GM19468 (cell line): Measurements from ENCODE around the gene SH3PXD2A.
A peak's percentile ranks its signal among the peaks of the same experiment; 100 is the strongest.

Source experiments
- ATAC-seq: cut with Tn5 transposase; IDR thresholded peaks from one replicate; pipeline ENCODE4 v1.9.1; 2021; ENCODE audit warnings: mild to moderate bottlenecking, moderate library complexity, moderate number of reproducible peaks; ENCODE audit not compliant: unreplicated experiment; ENCODE audit errors: extremely low read depth

Gene SH3PXD2A

DNA sequence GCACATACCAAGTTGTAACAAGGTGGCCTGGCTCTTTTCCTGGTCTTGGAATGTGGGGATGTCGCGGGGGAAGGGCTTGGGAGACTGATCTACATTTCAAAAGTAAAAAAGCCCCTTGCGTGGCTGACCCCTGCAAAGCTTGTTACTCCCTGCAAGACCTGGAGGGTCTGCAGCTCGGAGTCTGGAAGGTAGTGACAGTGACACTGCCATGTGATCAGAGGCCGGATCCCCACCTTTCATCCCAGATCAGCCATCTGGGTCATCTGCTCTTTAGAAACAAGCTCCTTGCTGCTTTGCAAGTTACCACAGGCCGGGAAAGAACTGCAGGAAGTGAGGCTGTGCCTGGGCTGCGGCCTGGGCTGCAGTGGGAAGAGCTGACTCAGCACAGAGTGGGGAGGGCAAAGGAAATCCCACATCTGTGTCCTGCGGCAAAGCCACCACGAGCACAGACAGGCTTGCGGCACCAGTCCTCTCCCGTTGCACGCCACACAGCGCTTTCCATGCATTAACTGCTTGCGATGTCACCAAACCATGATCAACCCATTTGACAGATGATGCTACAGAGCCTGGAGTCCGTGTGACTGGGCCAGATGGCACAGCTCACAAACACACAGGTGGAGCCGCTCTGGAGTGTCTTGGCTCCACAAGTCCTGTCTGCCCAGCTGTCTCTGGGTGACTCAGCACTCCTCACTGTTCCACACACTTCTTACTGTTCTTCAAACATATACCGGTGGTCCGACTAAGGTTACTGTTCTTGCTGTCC lies 97.7 kb downstream of the SH3PXD2A start:
- peak; percentile 15 for ATAC-seq

DNA sequence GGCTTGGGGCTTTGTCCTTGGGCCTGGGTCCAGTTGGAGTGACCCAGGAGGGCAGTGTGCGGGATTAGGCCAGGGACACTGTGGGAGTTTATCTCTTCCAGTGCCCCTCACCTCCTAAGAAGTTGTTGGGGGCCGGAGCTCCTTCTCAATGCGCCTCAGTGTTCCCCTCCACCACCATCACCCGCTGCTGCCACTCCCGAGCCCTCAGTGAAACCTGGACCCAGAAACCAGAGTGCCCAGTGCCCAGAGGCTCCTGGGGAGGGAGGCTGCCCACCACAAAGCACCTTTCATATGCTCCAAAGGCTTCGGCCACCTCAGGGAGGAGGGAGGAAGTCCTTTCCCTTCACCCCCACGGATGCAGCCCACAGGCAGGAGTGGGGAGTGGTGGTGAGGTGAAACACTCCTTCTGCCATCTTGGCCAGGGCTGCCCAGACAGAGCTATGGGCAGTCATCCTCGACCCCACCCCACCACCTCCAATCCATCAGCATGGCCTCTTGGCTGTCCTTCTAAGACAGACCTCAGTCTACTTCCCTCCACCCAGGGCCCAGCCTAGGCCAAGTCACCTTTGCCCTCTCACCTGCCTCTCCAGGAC lies 99.0 kb downstream of the SH3PXD2A start:
- no peak for ATAC-seq

GRCh38 chr10:103752680-103753248 lies 102.6 kb downstream of the SH3PXD2A start:
- ATAC-seq: no peak

- ATAC-seq: no peak
These were observed 103.6 kb downstream of the SH3PXD2A start for GRCh38 chr10:103751667-103752290.

DNA sequence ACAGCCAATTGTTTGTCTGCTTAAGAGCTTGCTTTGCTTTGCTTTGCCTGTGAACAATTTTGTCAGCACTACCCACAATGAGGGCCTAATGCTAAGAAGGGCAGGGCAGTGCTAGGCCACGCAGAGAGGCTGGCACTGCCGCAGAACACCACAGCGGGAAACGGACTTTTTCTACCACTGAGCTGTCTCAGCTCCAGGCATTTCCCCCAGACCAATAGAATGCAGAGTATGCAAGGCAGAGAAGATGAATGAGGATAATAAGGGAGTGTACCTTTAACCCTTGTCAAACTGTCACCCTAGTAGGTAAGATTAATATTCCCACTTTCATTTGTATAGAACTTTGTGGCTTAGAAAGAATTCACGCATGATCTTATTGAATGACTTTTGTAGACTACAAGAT lies 104.5 kb downstream of the SH3PXD2A start:
- no peak for ATAC-seq

DNA sequence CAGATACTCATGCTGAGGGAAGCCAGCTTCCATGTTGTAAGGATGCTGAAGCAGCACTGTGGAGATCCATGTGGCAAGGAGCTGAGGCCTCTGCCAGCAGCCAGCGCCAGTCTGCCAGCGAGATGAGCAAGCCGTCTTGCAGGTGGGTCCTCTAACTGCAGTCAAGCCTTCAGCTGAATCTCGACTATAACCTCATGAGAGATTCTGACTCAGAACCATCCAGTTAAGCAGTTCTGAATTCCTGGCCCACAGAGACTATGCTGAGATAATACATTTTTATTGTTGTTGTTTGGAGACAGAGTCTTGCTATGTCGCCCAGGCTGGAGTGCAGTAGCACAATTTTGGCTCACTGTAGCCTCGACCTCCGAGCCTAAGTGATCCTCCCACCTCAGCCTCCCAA lies 105.6 kb downstream of the SH3PXD2A start:
- no peak for ATAC-seq

DNA sequence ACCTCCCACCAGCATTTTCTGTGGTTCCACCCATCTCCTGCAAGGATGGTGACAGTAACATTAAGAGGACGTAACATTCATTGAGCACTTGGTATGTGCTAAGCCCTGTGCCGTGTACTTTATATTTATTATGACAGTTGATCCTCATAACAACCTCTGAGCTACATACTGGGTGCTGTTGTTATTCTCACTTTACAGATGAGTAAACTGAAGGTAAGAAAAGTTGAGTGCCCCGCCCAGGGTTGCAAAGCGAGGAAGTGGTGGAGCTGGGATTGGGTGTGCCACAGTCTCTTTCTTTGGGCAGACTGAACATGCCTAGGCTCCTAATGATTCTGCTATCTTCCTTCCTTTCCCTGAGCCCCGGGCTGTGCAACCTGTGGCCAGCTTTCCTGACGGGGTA lies 107.4 kb downstream of the SH3PXD2A start:
- no peak for ATAC-seq

DNA sequence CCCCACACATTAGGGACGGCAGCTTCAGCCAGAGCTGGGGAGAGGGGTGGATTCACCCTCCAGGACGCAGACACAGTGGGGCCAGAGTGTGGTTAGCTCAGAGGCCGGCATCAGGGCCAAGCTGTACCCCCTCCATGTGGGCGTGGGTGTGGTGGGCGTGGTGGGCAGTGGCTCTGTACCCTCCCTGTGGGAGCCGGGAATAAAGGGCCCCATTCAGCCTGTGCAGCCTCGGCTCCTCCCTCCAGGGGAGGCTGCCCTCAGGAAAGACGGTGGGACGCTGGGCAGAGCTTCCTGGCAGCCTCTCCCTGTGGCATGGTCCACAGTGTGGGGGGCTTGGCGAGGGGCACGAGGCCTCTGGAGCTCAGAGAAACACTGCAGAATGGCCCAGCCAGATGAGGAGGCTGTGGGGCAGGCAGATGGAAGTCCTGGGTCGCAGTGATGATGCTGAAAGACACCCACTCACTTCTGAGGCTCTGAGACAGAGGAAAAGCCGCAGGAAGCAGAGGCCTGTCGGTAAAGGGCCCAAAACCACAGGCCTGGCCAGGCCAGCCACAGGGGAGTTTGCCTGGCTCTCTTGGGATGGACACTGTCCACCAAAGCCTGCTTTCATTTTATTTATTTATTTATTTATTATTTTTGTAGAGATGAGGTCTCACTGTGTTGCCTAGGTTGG lies 108.0 kb downstream of the SH3PXD2A start:
- ATAC-seq: no peak

DNA sequence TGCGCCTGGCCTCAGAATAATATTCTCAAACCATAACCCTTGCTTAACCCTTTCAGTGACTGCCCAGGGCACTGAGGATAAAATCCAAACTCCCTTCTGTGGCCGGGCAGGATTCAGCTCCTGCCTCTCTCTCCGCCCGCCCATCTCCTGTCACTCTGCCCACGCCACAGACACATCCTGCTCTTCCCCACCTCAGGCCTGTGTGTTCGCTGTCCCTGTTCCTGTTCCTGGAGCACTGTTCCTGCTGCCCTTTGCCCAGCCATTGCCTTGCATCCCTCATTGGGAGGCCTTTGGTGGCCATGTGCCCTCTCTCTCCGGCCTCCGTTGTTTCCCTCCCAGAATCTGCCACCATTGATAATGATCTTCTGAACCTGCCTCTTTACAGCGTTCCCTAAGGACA lies 108.8 kb downstream of the SH3PXD2A start:
- ATAC-seq: no peak

DNA sequence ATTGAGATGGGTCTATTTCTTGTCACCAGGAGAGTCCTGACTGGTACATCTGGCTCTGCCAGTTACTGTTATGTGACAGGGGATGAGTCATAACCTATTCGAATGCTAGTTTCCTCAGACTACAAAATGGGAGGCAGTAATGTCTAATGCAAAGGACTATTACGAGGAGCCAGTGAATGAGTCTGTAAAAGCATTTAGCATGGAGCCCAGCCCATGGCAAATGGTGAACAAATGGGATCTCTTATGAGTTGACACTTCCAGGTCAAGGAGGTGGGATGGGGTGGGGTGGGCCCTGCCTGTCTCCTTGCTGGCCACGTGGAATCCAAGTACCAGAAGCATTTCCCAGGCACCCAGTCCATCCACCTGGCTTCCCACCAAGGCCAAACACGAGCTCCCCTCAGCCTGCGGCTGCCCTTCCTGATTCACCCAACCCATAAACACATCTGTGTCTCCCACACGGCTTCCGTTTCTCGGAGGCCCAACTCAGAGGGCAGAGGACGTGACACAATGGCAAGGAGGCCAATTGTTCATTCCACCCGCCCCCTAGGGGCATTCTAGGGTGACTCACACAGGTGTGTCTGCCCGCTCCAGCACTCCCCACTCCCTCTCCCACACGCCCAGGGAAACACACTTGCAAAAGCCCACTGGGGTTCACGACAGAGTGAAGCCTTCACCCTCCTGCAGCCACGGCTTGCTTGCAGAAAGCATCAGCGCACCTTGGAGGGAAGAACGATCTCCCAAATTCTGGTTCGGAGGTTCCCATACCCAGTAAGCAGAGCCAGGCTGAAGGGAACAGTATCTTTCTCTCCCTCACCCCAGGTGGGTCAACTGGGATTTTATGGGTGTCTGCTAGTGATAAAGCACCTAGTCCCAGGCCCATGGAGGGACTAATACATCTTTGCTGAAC lies 109.8 kb downstream of the SH3PXD2A start:
- no peak for ATAC-seq

DNA sequence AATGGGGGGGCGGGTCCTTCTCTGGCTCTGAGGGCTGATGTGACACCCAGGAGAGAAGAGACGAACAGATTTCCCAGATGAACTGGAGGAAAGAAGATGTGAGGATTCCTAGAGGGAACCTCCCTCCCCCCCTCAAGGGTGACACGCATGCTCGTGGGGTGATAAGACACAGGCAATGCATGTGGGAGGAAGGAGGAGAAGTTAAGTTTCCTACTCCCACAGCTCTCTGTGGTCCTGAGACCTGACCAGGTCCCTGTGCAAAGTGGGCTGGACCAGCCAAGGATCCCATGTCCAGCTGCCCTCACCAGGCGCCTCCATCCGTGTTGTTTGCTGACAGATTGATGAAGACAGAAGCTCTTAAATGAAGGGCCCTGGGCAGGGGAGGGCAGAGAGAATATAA lies 112.6 kb downstream of the SH3PXD2A start:
- no peak for ATAC-seq

GRCh38 chr10:103740611-103741010 lies 114.8 kb downstream of the SH3PXD2A start:
- ATAC-seq: no peak

- no peak for ATAC-seq
These were observed 116.2 kb downstream of the SH3PXD2A start for GRCh38 chr10:103739039-103739764.

- ATAC-seq: no peak
These were observed 117.5 kb downstream of the SH3PXD2A start for GRCh38 chr10:103737735-103738367.

- ATAC-seq: no peak
These were observed 118.6 kb downstream of the SH3PXD2A start for GRCh38 chr10:103736763-103737162.

DNA sequence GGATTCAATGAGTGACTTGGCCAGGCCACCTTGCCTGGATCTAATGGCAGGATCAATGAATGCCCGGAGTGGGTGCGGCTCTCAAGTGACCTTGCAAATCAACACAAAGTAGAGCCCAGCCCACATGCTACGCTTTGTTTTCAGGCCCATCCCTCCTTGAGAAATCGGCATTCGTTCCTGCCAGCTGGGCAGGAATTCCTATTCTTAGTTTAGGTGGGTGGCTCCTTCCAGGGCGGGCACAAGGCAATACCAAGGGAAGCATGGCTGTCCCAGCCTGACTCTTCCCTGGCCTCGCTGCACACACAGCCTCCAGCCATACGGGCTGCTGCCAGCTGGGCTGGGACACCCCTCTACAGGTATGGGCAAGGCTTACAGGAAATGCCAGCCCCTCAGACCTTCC lies 119.3 kb downstream of the SH3PXD2A start:
- ATAC-seq: no peak

DNA sequence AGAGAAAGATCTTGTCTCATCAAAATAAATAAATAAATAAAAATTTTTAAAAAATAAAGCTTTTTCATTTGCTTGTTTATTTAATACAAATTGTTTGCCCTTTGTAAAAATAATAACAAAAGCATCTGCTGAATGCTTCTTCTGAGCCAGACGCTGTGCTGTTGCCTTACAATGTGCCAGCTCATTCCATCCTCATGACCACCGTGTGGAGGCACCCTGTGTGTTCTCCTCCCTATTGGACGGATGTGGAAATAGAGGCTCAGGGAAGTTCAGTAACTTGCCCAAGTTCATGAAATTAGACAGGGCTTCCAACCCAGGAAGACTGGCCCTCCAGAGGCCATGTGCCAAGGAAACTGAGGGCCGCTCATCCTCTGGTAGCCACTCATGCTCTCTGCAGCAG lies 120.6 kb downstream of the SH3PXD2A start:
- ATAC-seq: no peak

GRCh38 chr10:103733045-103733419 lies 122.3 kb downstream of the SH3PXD2A start:
- ATAC-seq: no peak
